Brain microvascular endothelial cell (primary cell): ENCODE data around the gene INPP5B.

Experiments used
- DNase-seq: peaks from one replicate; pipeline ENCODE4 v3.0.0-alpha.2; 2020
- H3K27ac ChIP-seq: fragments of 250-450 bp; sonication (Bioruptor Pico); 2 replicates; pipeline ENCODE4 v1.5.1; 2020; ENCODE audit warnings: mild to moderate bottlenecking, moderate library complexity
- H3K27me3 ChIP-seq: fragments of 250-450 bp; sonication (Bioruptor Pico); replicated peaks from 2 replicates; pipeline ENCODE4 v1.5.1; 2020; ENCODE audit warnings: mild to moderate bottlenecking
- H3K36me3 ChIP-seq: fragments of 250-450 bp; sonication (Bioruptor Pico); replicated peaks from 2 replicates; pipeline ENCODE4 v1.5.1; 2020; ENCODE audit warnings: mild to moderate bottlenecking
- H3K4me3 ChIP-seq: 2 replicates; pipeline ENCODE4 v1.5.1; 2011; ENCODE audit warnings: low read depth, mild to moderate bottlenecking, control low read depth, low read length, moderate library complexity
- CTCF ChIP-seq: IDR thresholded peaks from 2 replicates; pipeline ENCODE4 v1.5.1; 2011; ENCODE audit warnings: low read depth, mild to moderate bottlenecking, moderate library complexity, low read length, control low read depth, inconsistent platforms; ENCODE audit errors: missing control alignments
- in situ Hi-C: cut with HindIII; loops from 2 replicates; pipeline ENCODE4 v1.10.0; 2017; ENCODE audit warnings: low sequenced_read_pairs, low pct_ligation_motif_present

Gene INPP5B

GRCh38 chr1:37932759-37933158 lies 14.1 kb downstream of the INPP5B start:
- TF ChIP-seq CTCF = no peak
- Histone ChIP-seq H3K36me3 (peaks cover 2% of the 10 kb centered on the region), H3K4me3 (no peak overlapping the region), H3K27ac (peak overlapping the region; percentile 6), H3K27me3 (no peaks in the 10 kb centered on the region)
- in situ Hi-C loops = no loop called here
- peak; percentile 63 for DNase-seq

- peak overlapping the region; percentile 63 for H3K4me3 ChIP-seq
- peak; percentile 94 for DNase-seq
- H3K27me3 ChIP-seq = no peaks in the 10 kb centered on the region
- peak overlapping the region; percentile 12 for H3K27ac ChIP-seq
- TF ChIP-seq CTCF = peak; percentile 3
- in situ Hi-C loops = no loop called here
- H3K36me3 ChIP-seq = peaks cover 2% of the 10 kb centered on the region
These were observed 15.3 kb downstream of the INPP5B start for GRCh38 chr1:37931361-37932158.

GRCh38 chr1:37931102-37931360 lies 15.8 kb downstream of the INPP5B start:
- no peaks in the 10 kb centered on the region for H3K27me3 ChIP-seq
- H3K36me3 ChIP-seq = peaks cover 2% of the 10 kb centered on the region
- H3K27ac ChIP-seq = peak overlapping the region; percentile 12
- TF ChIP-seq CTCF = no peak
- in situ Hi-C loops = no loop called here
- H3K4me3 ChIP-seq = peak overlapping the region; percentile 63
- DNase-seq = no peak

DNA sequence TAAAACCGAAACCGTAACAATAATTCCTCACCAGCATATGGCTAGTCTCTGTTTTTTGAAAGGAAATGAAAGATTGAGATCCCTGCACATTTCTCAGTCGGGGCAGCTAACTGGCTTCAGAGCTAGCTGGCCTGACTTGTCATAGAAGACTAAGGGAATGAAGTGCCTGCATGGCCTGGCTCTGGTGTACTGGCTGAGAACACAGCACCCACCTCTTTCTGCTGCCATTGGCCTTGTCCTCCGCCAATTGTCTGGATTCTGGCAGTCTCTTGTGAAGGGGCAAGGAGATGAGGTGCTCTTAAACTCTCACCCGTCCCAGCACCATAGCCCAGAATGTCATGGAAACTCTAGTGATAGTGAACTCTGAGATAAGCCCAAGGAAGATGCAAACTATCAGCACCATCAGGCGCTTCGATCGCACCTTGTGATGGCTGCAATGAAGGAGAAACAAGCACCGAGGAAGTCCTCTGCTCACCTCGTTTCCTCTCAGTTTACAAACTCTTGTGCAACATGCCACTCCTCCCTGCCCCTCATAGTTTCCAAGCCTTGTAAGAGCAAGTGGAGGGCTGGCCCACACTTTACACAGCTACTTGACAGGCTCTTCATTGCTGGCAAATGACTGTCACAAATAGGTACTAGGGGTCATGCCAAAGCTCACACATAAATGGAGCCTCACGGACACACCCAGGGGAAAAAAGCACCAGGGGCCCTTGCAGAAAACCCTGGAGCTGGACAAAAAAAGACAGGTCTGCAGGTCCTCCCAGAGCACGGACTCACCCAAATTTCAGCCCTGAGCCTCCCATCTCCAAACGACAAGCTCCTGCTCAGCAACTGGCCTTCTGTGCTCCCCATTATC lies 16.4 kb downstream of the INPP5B start:
- H3K36me3 ChIP-seq = peaks cover 2% of the 10 kb centered on the region
- peak overlapping the region; percentile 63 for H3K4me3 ChIP-seq
- no peak for TF ChIP-seq CTCF
- no peak overlapping the region for H3K27ac ChIP-seq
- H3K27me3 ChIP-seq = no peaks in the 10 kb centered on the region
- in situ Hi-C loops = no loop called here
- DNase-seq = no peak

GRCh38 chr1:37926038-37926924 lies 20.6 kb downstream of the INPP5B start:
- Histone ChIP-seq H3K27me3 (no peaks in the 10 kb centered on the region), H3K27ac (no peak overlapping the region), H3K36me3 (peaks cover 2% of the 10 kb centered on the region), H3K4me3 (no peak overlapping the region)
- DNase-seq = no peak
- TF ChIP-seq CTCF = no peak
- in situ Hi-C loops = no loop called here
